GM13976 (cell line): ENCODE measurements around the gene PRDM1.

Experiments used
- DNase-seq: peaks from one replicate; pipeline ENCODE4 v3.0.0; 2012; ENCODE audit warnings: low spot score
- CTCF ChIP-seq: IDR thresholded peaks from 2 replicates; pipeline ENCODE4 v1.5.1; 2012; ENCODE audit warnings: borderline replicate concordance, mild to moderate bottlenecking; ENCODE audit not compliant: insufficient read depth; ENCODE audit errors: extremely low read depth, missing control alignments, control extremely low read depth
- in situ Hi-C: fragments of 300-500 bp; cut with MboI; formaldehyde crosslinking; loops from one replicate; pipeline ENCODE4 v1.12.0; 2022; ENCODE audit warnings: low sequenced_read_pairs, mixed read lengths, inconsistent platforms; ENCODE audit not compliant: unreplicated experiment

Gene PRDM1

GRCh38 chr6:106087548-106088325 lies 1.6 kb downstream of the PRDM1 start:
- DNase-seq, result no peak
- in situ Hi-C loops, result loop anchor here (25.0 kb wide), 1 partner anchor 600 kb away; no protein-coding TSS in a partner anchor
- TF ChIP-seq CTCF, result no peak

GRCh38 chr6:106090001-106090400 lies 3.9 kb downstream of the PRDM1 start:
- no peak for DNase-seq
- peak; percentile 25 for TF ChIP-seq CTCF
- in situ Hi-C loops, result loop anchor here (10.0 to 25.0 kb wide), 2 partner anchors 445 to 603 kb away; no protein-coding TSS in a partner anchor

GRCh38 chr6:106092279-106092678 lies 6.1 kb downstream of the PRDM1 start:
- in situ Hi-C loops, result loop anchor here (10.0 to 25.0 kb wide), 2 partner anchors 447 to 605 kb away; no protein-coding TSS in a partner anchor
- DNase-seq, result no peak

GRCh38 chr6:106094261-106094963 lies 8.3 kb downstream of the PRDM1 start:
- no peak for TF ChIP-seq CTCF
- in situ Hi-C loops, result loop anchor here (10.0 to 25.0 kb wide), 2 partner anchors 450 to 607 kb away; no protein-coding TSS in a partner anchor
- DNase-seq, result no peak

More at GRCh38 chr6:106092279-106092678, 6.1 kb downstream of the PRDM1 start:
- no peak for TF ChIP-seq CTCF

- no peak for DNase-seq
- in situ Hi-C loops, result loop anchor here (10.0 to 25.0 kb wide), 2 partner anchors 450 to 608 kb away; no protein-coding TSS in a partner anchor
These were observed 8.8 kb downstream of the PRDM1 start for GRCh38 chr6:106094964-106095335.

More at GRCh38 chr6:106094964-106095335, 8.8 kb downstream of the PRDM1 start:
- TF ChIP-seq CTCF, result no peak
